ENCODE data around the gene PARVA. TPM values are rescaled to one million over a fixed set of nuclear protein-coding genes. Genes with fewer than 3 reads are reported as not detected.

PARVA gene
- total and polyA plus RNA-seq, 2 of the 8 experiments (the other 6 are each of a cell fraction or from before 2014, with no cell fraction given): 3.1 to 13.5 TPM

DNA sequence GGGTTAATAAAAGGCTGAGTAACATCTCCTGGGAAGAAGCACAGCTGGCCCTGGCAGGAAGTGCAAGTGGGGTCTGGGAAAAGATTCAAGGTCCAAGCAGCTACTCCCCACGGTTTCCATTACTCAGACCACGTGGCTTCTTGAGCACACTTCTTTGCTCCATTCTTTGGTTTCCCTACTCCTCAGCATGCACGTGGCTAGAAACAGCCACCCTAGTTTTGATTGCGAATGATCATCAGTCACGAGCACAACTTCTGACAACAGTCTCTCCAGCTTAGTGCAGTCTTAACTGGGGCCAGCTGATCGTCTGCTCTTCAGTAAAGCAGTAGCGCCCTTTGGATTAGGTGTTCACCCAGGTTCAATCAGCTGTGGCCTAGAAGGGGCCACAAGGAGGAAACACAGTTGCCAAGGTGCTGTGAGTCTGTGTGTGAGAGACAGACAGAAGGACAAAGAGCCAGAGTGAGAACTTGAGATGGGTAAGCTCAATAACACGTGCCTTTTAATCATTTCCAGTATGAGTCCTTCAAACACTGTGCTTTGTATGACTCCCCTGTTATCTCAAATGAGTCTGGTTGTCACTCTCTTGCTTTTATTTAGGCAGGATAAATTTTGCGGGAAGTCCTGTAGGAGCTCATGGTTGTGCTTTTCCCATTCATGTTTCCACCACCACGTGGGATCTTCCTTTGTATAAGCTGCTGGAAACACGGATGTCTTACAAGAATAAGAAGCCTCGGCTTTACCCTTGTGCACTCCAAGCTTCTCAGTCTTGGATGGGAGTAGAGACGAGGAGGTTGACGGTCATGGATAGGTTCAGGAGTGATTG is 901 bp upstream of the PARVA start:
- Histone ChIP-seq H3K23ac (ENCODE audit: insufficient read length) (no peak overlapping the region), H4K5ac (ENCODE audit: insufficient read length, low read depth, low read length) (no peak overlapping the region), H3K14ac (ENCODE audit: insufficient read length) (no peak overlapping the region), H3K4me3 (ENCODE audit: extremely low read depth in 1 of 4, insufficient read depth in 2 of 4, low read depth in 3 of 4, low read length in 4 of 4) (peak overlapping the region; percentile 72 to 98 (median 83)), H3K9me3 (ENCODE audit: insufficient read depth in 2 of 2, low read depth in 1 of 2, low read length in 1 of 2) (no peaks in the 10 kb centered on the region), H3K18ac (ENCODE audit: extremely low read depth, low read length) (peak overlapping the region; percentile 96), H4K20me1 (replicated peaks in 1 of 2; ENCODE audit: control insufficient read depth in 1 of 2, insufficient read depth in 2 of 2, low read length in 2 of 2) (no peaks in the 10 kb centered on the region), H3K27ac (ENCODE audit: low read depth, low read length) (no peak overlapping the region), H3K36me3 (ENCODE audit: control insufficient read depth in 2 of 4, insufficient read depth in 4 of 4, low read length in 3 of 4) (no peaks in the 10 kb centered on the region), H3K56ac (replicated peaks; ENCODE audit: insufficient read length, low read depth, low read length) (no peak overlapping the region), H4K91ac (replicated peaks; ENCODE audit: insufficient read length, low read length) (no peak overlapping the region), H3K79me2 (ENCODE audit: control insufficient read depth in 1 of 2, insufficient read depth in 2 of 2, low read length in 2 of 2) (no peaks in the 10 kb centered on the region), H2BK120ac (replicated peaks; ENCODE audit: low read depth, low read length) (no peak overlapping the region), H3K79me1 (ENCODE audit: low read depth, low read length) (no peaks in the 10 kb centered on the region), H4K8ac (ENCODE audit: extremely low read depth, insufficient read depth, low read length) (no peak overlapping the region), H2BK15ac (ENCODE audit: low read length) (peak overlapping the region; percentile 95; the same call in 1 of the 2 replicates), H3K4me1 (replicated peaks in 1 of 4; ENCODE audit: control insufficient read depth in 3 of 4, insufficient read depth in 4 of 4, low read length in 3 of 4) (peaks cover 0 to 6% (median 2%) of the 10 kb centered on the region in 4 experiments; a peak in 3 of 7 replicates), H3K4ac (replicated peaks; ENCODE audit: insufficient read length, low read depth, low read length) (peak overlapping the region; percentile 20), H2AK5ac (ENCODE audit: low read depth, low read length) (no peak overlapping the region; the same call in 1 of the 2 replicates), H3K27me3 (replicated peaks in 1 of 4; ENCODE audit: control insufficient read depth in 3 of 4, extremely low read depth in 1 of 4, insufficient read depth in 3 of 4, low read length in 3 of 4) (peaks cover 2 to 12% (median 8%) of the 10 kb centered on the region in 4 experiments), H2AFZ (ENCODE audit: low read length) (peak overlapping the region; percentile 87), H3K4me2 (ENCODE audit: insufficient read depth in 1 of 2, low read depth in 2 of 2, low read length in 2 of 2) (peak overlapping the region; percentile 63 to 97), H3K9ac (replicated peaks in 1 of 4; ENCODE audit: extremely low read depth in 1 of 4, low read depth in 3 of 4, low read length in 3 of 4) (peak overlapping the region in 1 of 4 experiments; percentile 15; a peak in 2 of 7 replicates), H2BK20ac (ENCODE audit: low read length) (0 out of 2 replicates have a peak overlapping the region, but pooled peaks have one; percentile 19), H3K23me2 (ENCODE audit: low read depth, low read length) (peaks cover 11% of the 10 kb centered on the region), H2BK12ac (ENCODE audit: low read depth, low read length) (peak overlapping the region; percentile 28; the same call in 1 of the 2 replicates), H2BK5ac (ENCODE audit: low read depth, low read length) (peak overlapping the region; percentile 68; the same call in 1 of the 2 replicates)
- POLR2A ChIA-PET (ENCODE audit: partially characterized antibody): interaction anchor here (0.6 to 2.9 kb wide), 13 partner anchors 10 to 301 kb away, joined by 3 to 31 read pairs (median 3); no protein-coding TSS in a partner anchor
- WGBS, 2 experiments (ENCODE audit: extremely low coverage in 1 of 2, insufficient coverage in 1 of 2, insufficient read length in 1 of 2, insufficient replicate concordance in 2 of 2, low coverage in 1 of 2, low lambda C conversion rate in 2 of 2, missing lambda C conversion rate in 1 of 2): 61% methylated on average over 14 of the region's 14 CpGs; no CpG with 5 or more reads in 1 of the 2 experiments
- no peak for FAIRE-seq
- DNase-seq (ENCODE audit: low read depth in 1 of 2, low spot score in 2 of 2): no peak
- CTCF ChIA-PET (ENCODE audit: partially characterized antibody): interaction anchor here (0.6 to 3.3 kb wide), 17 partner anchors 10 to 513 kb away, joined by 3 to 18 read pairs (median 4); no protein-coding TSS in a partner anchor
- TF ChIP-seq, protein P1, sequence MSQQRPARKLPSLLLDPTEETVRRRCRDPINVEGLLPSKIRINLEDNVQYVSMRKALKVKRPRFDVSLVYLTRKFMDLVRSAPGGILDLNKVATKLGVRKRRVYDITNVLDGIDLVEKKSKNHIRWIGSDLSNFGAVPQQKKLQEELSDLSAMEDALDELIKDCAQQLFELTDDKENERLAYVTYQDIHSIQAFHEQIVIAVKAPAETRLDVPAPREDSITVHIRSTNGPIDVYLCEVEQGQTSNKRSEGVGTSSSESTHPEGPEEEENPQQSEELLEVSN (IDR thresholded peaks at IDR 0.05): peak; percentile 35; the same call in 1 of the 2 replicates
- TF ChIP-seq, protein P2, sequence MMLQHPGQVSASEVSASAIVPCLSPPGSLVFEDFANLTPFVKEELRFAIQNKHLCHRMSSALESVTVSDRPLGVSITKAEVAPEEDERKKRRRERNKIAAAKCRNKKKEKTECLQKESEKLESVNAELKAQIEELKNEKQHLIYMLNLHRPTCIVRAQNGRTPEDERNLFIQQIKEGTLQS (IDR thresholded peaks at IDR 0.05; ENCODE audit: insufficient read depth, low read depth, low read length): no peak
- TF ChIP-seq, protein P3, sequence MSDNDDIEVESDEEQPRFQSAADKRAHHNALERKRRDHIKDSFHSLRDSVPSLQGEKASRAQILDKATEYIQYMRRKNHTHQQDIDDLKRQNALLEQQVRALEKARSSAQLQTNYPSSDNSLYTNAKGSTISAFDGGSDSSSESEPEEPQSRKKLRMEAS (IDR thresholded peaks at IDR 0.05): peak; percentile 72

All from H1 (cell line).